H1 (cell line): ENCODE results near the gene BRS3. TPM values are rescaled to one million over a fixed set of nuclear protein-coding genes. Genes with fewer than 3 reads are reported as not detected.

ENCODE experiments used
- ATF2 ChIP-seq: IDR thresholded peaks from 2 replicates; pipeline ENCODE4 v1.6.1; 2012; ENCODE audit warnings: low read length, inconsistent platforms
- BRCA1 ChIP-seq: IDR thresholded peaks from 2 replicates; pipeline ENCODE4 v1.6.1; 2012; ENCODE audit warnings: low read depth, low read length, improper control_type of control experiment
- POLR2AphosphoS5 ChIP-seq: IDR thresholded peaks from 2 replicates; pipeline ENCODE4 v1.6.1; 2011; ENCODE audit warnings: low read depth, low read length
- SAP30 ChIP-seq: fragments of 300-600 bp; sonication (generic); IDR thresholded peaks from 2 replicates; pipeline ENCODE4 v1.7.1; 2012; ENCODE audit warnings: low read length, moderate library complexity, mild to moderate bottlenecking, inconsistent platforms; ENCODE audit not compliant: insufficient read depth, insufficient replicate concordance
- polyA plus RNA-seq, 7 experiments: library from polyadenylated mRNA; depleted of rRNA in 3 of 7; stranded (reverse) in 5 of 7; unstranded in 2 of 7; fragments of >200 nt in 5 of 7; fragments of 200-250 nt in 2 of 7; gene quantifications; 1 replicate in 5 of 7; 2 replicates in 1 of 7; 4 replicates in 1 of 7; pipeline versions ENCODE4 v1.2.1 to v1.2.3, GENCODE V29; 2011 to 2013; ENCODE audit warnings: missing spikeins in 2 of 7, mixed read lengths in 2 of 7
- total RNA-seq: library from RNA; stranded (reverse); fragmentation: NEBNext Ultra II Directional; extraction: Animal tissue kit (Norgen Biotek cat#: 25700); gene quantifications from 2 replicates; pipeline ENCODE4 v1.2.1, GENCODE V29; 2021

BRS3 gene
- total and polyA plus RNA-seq, 2 of the 8 experiments (the other 6 are each of a cell fraction or from before 2014, with no cell fraction given) = not detected

- TF ChIP-seq SAP30 (no peak), POLR2AphosphoS5 (no peak), BRCA1 (no peak), ATF2 (no peak)
Observed at GRCh38 chrX:136468391-136469103, 19.2 kb upstream of the BRS3 start (continued).
